Measurements from ENCODE around the gene NOL3. TPM values are rescaled to one million over a fixed set of nuclear protein-coding genes. Genes with fewer than 3 reads are reported as not detected.

Gene NOL3
- total RNA-seq, 1 donor from 2014 or later = 15.3 TPM

GRCh38 chr16:67154578-67155294, 15.6 kb upstream of the NOL3 start:
- DNase-seq (ENCODE audit: extremely low read depth, low read depth, low spot score) = no peak

- no peak for DNase-seq (ENCODE audit: extremely low read depth, low read depth, low spot score)
These were observed 14.8 kb upstream of the NOL3 start for GRCh38 chr16:67155295-67156142.

- no peak for DNase-seq (ENCODE audit: extremely low read depth, low read depth, low spot score)
These were observed 14.0 kb upstream of the NOL3 start for GRCh38 chr16:67156143-67156844.

GRCh38 chr16:67157106-67157748, 13.1 kb upstream of the NOL3 start:
- DNase-seq (ENCODE audit: extremely low read depth, low read depth, low spot score) = no peak

- DNase-seq (ENCODE audit: extremely low read depth, low read depth, low spot score) = no peak
These were observed 12.3 kb upstream of the NOL3 start for GRCh38 chr16:67157892-67158635.

GRCh38 chr16:67158637-67159600, 11.4 kb upstream of the NOL3 start:
- no peak for DNase-seq (ENCODE audit: extremely low read depth, low read depth, low spot score)

- DNase-seq (ENCODE audit: extremely low read depth, low read depth, low spot score) = no peak
These were observed 8.7 kb upstream of the NOL3 start for GRCh38 chr16:67161595-67162058.

- no peak for DNase-seq (ENCODE audit: extremely low read depth, low read depth, low spot score)
These were observed 7.7 kb upstream of the NOL3 start for GRCh38 chr16:67162506-67163163.

- DNase-seq (ENCODE audit: extremely low read depth, low read depth, low spot score) = no peak
These were observed 7.0 kb upstream of the NOL3 start for GRCh38 chr16:67163164-67163998.

- DNase-seq (ENCODE audit: extremely low read depth, low read depth, low spot score) = no peak
These were observed 6.3 kb upstream of the NOL3 start for GRCh38 chr16:67163999-67164558.

- no peak for DNase-seq (ENCODE audit: extremely low read depth, low read depth, low spot score)
These were observed 5.7 kb upstream of the NOL3 start, which contains the start of gene HSF4 for GRCh38 chr16:67164599-67165061. HSF4 (plus strand) TSS chr16:67164745; CDS start chr16:67164812, 67 bp downstream.

- no peak for DNase-seq (ENCODE audit: extremely low read depth, low read depth, low spot score)
These were observed 4.9 kb upstream of the NOL3 start for GRCh38 chr16:67165121-67166078.

- no peak for DNase-seq (ENCODE audit: extremely low read depth, low read depth, low spot score)
These were observed 4.2 kb upstream of the NOL3 start for GRCh38 chr16:67166110-67166547.

- no peak for DNase-seq (ENCODE audit: extremely low read depth, low read depth, low spot score)
These were observed 3.7 kb upstream of the NOL3 start for GRCh38 chr16:67166598-67167168.

GRCh38 chr16:67167588-67167987, 2.8 kb upstream of the NOL3 start:
- no peak for DNase-seq (ENCODE audit: extremely low read depth, low read depth, low spot score)
